CD4-positive, alpha-beta memory T cell (primary cell): ENCODE results near the gene RALBP1. TPM values are rescaled to one million over a fixed set of nuclear protein-coding genes. Genes with fewer than 3 reads are reported as not detected.

ENCODE experiments used
- CTCF ChIA-PET: fragments of 350-600 bp; sonication (Branson Sonifier 250); formaldehyde crosslinking; loops from one replicate; lab custom pipeline; 2021; ENCODE audit warnings: inconsistent platforms; ENCODE audit not compliant: partially characterized antibody; lab: Charles Lee
- POLR2A ChIA-PET: fragments of 350-600 bp; sonication (Branson Sonifier 250); formaldehyde crosslinking; loops from one replicate; lab custom pipeline; 2021; ENCODE audit not compliant: partially characterized antibody; lab: Charles Lee
- DNase-seq, 5 donors: peaks; one replicate each; pipeline versions ENCODE4 v3.0.0 to v3.0.0-alpha.2; 2020 to 2022; ENCODE audit warnings: mixed read lengths in 1 of 5
- H3K27ac ChIP-seq: one replicate; pipeline ENCODE4 v1.7.0; 2013; ENCODE audit warnings: low read depth, low read length
- H3K27me3 ChIP-seq: 2 replicates; pipeline ENCODE4 v1.7.0; 2013; ENCODE audit warnings: mild to moderate bottlenecking, low read length, moderate library complexity; ENCODE audit not compliant: insufficient read depth
- H3K36me3 ChIP-seq: 2 replicates; pipeline ENCODE4 v1.7.0; 2013; ENCODE audit warnings: mild to moderate bottlenecking, low read length, moderate library complexity; ENCODE audit not compliant: insufficient read depth
- H3K4me1 ChIP-seq: 2 replicates; pipeline ENCODE4 v1.7.0; 2013; ENCODE audit warnings: mild to moderate bottlenecking, low read length, moderate library complexity; ENCODE audit not compliant: insufficient read depth
- H3K4me3 ChIP-seq, 2 donors: one replicate each; pipeline ENCODE4 v1.7.0; 2013; ENCODE audit warnings: low read length in 2 of 2, mild to moderate bottlenecking in 1 of 2
- H3K9me3 ChIP-seq, 2 donors: one replicate each; pipeline ENCODE4 v1.7.0; 2013; ENCODE audit warnings: low read length in 2 of 2, control low read depth in 1 of 2; ENCODE audit not compliant: control insufficient read depth in 1 of 2
- H3K27ac Mint-ChIP-seq, 7 donors: one replicate each; pipeline ENCODE4 v1.8.0; 2020 to 2021; ENCODE audit warnings: mixed read lengths in 7 of 7, mild to moderate bottlenecking in 6 of 7, inconsistent platforms in 3 of 7, moderate library complexity in 3 of 7
- H3K27me3 Mint-ChIP-seq, 2 donors: one replicate each; pipeline ENCODE4 v1.8.0; 2020 to 2021; ENCODE audit warnings: mixed read lengths in 2 of 2
- H3K36me3 Mint-ChIP-seq, 2 donors: one replicate each; pipeline ENCODE4 v1.8.0; 2020 to 2021; ENCODE audit warnings: mixed read lengths in 2 of 2, inconsistent platforms in 1 of 2, mild to moderate bottlenecking in 1 of 2
- H3K4me1 Mint-ChIP-seq, 4 donors: one replicate each; pipeline ENCODE4 v1.8.0; 2020 to 2021; ENCODE audit warnings: mixed read lengths in 4 of 4, mild to moderate bottlenecking in 1 of 4
- H3K4me3 Mint-ChIP-seq, 8 donors: one replicate each; pipeline ENCODE4 v1.8.0; 2020 to 2021; ENCODE audit warnings: mixed read lengths in 8 of 8, mild to moderate bottlenecking in 7 of 8, moderate library complexity in 6 of 8, inconsistent platforms in 3 of 8
- H3K9me3 Mint-ChIP-seq, 8 donors: one replicate each; pipeline ENCODE4 v1.8.0; 2020 to 2021; ENCODE audit warnings: mixed read lengths in 8 of 8, mild to moderate bottlenecking in 5 of 8, inconsistent platforms in 3 of 8, moderate library complexity in 1 of 8
- intact Hi-C: fragments of 100-400 bp; cut with micrococcal nuclease; formaldehyde crosslinking; loops from one replicate; pipeline ENCODE4 v1.15.1; 2023
- polyA plus RNA-seq, 2 donors: library from polyadenylated mRNA; unstranded; fragments of 300-500 nt; fragmentation: Illumina TruSeq; gene quantifications; one replicate each; pipeline ENCODE4 v1.2.3, GENCODE V29; 2021
- total RNA-seq, 2 experiments: library from RNA; stranded (reverse); gene quantifications; one replicate each; pipeline ENCODE4 v1.2.3, GENCODE V29; 2021

The RALBP1 gene
- total and polyA plus RNA-seq, 4 experiments from 2014 or later = 33.9 to 49.9 (median 46.9) TPM

DNA sequence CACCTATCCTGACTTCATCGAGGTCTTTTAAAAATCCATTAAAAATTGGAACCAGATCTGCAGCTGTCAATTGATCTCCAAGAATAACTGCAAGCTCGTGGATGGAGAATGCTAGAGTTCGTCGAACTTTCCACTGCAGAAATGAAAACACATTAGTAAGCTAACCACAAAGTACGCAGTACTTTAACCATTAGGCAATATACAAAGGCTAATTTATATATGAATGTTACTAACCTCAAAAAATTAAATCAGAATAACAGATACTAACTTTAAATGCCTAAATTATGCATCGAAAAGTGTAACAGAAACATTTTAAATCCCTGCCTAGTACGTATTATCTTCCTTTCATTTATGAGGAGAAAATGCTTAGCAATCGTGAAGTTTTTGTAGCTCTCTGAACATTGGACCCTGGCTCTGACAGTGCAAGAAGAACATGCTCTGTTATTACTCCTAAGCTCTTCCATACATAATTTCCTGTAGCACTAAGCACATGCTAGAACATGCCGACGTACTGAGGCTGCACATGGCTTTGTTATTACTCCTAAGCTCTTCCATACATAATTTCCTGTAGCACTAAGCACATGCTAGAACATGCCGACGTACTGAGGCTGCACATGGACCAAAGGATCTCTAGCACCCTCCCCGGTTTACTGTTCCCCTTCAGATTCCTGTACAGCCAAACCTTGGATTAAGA is 82.1 kb downstream of the RALBP1 start:
- no peak for DNase-seq
- H3K27ac Mint-ChIP-seq = no peak overlapping the region
- H3K36me3 Mint-ChIP-seq = peaks cover 69 to 80% of the 10 kb centered on the region in 2 donors

DNA sequence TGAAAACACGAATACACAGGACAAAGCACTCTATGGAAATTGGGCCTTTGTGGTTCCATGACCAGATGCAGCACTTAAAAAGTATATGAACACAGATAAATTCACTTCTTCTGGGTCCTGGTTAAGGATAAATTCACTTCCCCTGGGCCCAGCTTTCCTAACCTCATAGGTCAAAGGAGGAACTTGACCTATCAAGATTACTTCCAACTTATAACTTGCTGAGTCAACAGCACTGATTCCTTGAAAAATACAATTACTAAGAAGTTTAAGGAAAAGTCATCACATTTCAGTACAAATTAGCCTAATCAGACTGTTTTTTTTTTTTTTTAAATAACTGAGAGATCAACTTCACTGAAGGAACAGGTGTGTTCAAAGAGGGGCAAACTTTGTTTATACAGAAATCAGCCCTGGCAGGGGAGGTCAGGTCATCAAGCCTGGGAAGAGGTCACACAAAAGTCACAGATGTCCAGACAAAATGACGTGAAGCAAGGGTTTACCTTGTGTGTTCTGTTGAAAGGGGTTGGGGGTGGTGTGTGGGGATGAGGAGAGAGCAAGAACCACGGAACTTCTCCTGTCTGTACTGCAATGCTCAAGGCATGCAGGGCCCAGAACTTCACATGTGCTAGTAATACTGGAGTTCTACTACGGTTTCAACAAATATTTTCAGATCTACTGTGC is 83.2 kb downstream of the RALBP1 start:
- Histone ChIP-seq H3K9me3 (no peaks in the 10 kb centered on the region), H3K27ac (no peak overlapping the region), H3K27me3 (no peaks in the 10 kb centered on the region), H3K4me1 (no peaks in the 10 kb centered on the region), H3K36me3 (peaks cover 30% of the 10 kb centered on the region), H3K4me3 (no peak overlapping the region)
- Mint-ChIP-seq H3K36me3 (peaks cover 69 to 81% of the 10 kb centered on the region in 2 donors), H3K4me3 (no peak overlapping the region), H3K27me3 (no peaks in the 10 kb centered on the region), H3K27ac (peak overlapping the region in 3 of 7 donors; percentile 6 to 85 (median 62)), H3K4me1 (peaks cover 0 to 2% (median 0%) of the 10 kb centered on the region in 4 donors), H3K9me3 (peaks cover 0 to 2% (median 0%) of the 10 kb centered on the region in 8 donors)
- intact Hi-C loops = no loop called here
- ChIA-PET CTCF (no interaction called here), POLR2A (no interaction called here)
- DNase-seq = no peak

More for the DNA sequence above, 82.1 kb downstream of the RALBP1 start:
- H3K27me3 ChIP-seq = no peaks in the 10 kb centered on the region
- Mint-ChIP-seq H3K27me3 (no peaks in the 10 kb centered on the region), H3K9me3 (peaks cover 0 to 3% (median 0%) of the 10 kb centered on the region in 8 donors), H3K4me1 (peaks cover 0 to 2% (median 0%) of the 10 kb centered on the region in 4 donors), H3K4me3 (no peak overlapping the region)
- no peaks in the 10 kb centered on the region for H3K9me3 ChIP-seq
- POLR2A ChIA-PET = no interaction called here
- CTCF ChIA-PET = no interaction called here
- H3K27ac ChIP-seq = no peak overlapping the region
- intact Hi-C loops = no loop called here
- H3K4me1 ChIP-seq = no peaks in the 10 kb centered on the region
- H3K4me3 ChIP-seq = no peak overlapping the region
- peaks cover 31% of the 10 kb centered on the region for H3K36me3 ChIP-seq

DNA sequence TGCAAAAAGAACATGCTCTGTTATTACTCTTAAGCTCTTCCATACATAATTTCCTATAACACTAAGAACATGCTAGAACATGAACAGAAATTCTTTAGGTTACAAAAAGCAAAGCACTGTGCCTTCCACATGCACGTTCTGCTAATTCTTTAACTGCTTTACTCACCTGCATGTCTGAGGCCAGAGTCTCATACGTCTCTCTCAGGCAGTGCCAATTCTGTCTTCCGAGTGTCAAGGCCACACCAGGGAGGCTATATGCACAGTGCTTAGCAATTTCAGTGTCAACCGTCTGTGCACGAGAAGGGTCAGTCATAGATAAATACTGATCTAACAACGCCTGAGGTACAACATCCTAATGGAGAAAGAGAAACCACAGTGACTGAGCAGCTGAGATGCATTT is 83.9 kb downstream of the RALBP1 start:
- Mint-ChIP-seq H3K4me3 (no peak overlapping the region), H3K27ac (no peak overlapping the region), H3K27me3 (no peaks in the 10 kb centered on the region), H3K9me3 (no peaks in the 10 kb centered on the region), H3K4me1 (peaks cover 0 to 2% (median 0%) of the 10 kb centered on the region in 4 donors), H3K36me3 (peaks cover 72 to 82% of the 10 kb centered on the region in 2 donors)
- ChIA-PET POLR2A (no interaction called here), CTCF (no interaction called here)
- intact Hi-C loops = no loop called here
- DNase-seq = no peak
- Histone ChIP-seq H3K9me3 (no peaks in the 10 kb centered on the region), H3K4me1 (no peaks in the 10 kb centered on the region), H3K27ac (no peak overlapping the region), H3K27me3 (no peaks in the 10 kb centered on the region), H3K36me3 (peaks cover 32% of the 10 kb centered on the region), H3K4me3 (no peak overlapping the region)

DNA sequence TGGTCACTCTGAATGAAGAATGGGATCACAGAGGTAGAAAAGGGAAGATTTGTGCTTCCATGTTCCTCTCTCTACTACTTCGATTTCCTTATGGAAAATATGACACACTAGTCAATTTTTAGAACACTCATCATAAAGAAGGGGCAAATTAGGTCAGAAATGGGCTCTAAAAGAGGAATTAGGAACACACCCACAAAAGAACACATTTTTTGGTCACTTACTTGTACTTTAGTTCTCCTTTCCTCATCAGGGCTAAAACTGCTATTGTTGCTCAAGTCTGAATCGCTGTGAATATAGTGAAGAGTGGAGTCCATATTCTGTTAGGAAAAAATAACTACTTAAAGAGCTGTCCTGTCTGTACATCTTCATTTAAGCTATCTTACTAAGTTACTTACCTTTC is 86.4 kb downstream of the RALBP1 start:
- POLR2A ChIA-PET = interaction anchor here (1.2 kb wide), 1 partner anchor 51 kb away, joined by 3 read pairs; no protein-coding TSS in a partner anchor
- Mint-ChIP-seq H3K36me3 (peaks cover 58 to 78% of the 10 kb centered on the region in 2 donors), H3K9me3 (no peaks in the 10 kb centered on the region), H3K4me1 (peaks cover 0 to 2% (median 0%) of the 10 kb centered on the region in 4 donors), H3K27me3 (no peaks in the 10 kb centered on the region), H3K4me3 (no peak overlapping the region), H3K27ac (no peak overlapping the region)
- no peak for DNase-seq
- peaks cover 26% of the 10 kb centered on the region for H3K36me3 ChIP-seq
- no peak overlapping the region for H3K27ac ChIP-seq
- no peaks in the 10 kb centered on the region for H3K9me3 ChIP-seq
- no peaks in the 10 kb centered on the region for H3K4me1 ChIP-seq
- CTCF ChIA-PET = no interaction called here
- H3K4me3 ChIP-seq = no peak overlapping the region
- intact Hi-C loops = no loop called here
- no peaks in the 10 kb centered on the region for H3K27me3 ChIP-seq

DNA sequence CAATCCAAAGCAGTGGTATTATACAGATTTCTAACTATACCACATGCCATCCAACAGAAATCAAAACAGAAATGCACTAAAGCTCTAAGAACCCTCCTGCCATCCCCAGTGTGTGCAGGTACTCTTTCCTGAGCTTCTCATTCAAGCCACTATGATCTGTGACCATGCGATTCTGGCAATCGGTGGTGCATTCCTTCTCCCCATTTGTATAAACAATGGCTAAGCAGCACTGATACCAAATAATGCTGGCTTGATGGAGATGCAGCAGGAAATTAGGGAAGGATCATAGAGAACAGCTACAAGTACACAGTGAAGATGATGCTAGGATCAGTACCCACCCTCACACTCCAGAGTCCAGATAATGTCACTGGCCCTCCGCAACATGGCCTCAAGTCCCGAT is 87.3 kb downstream of the RALBP1 start:
- Mint-ChIP-seq H3K4me3 (no peak overlapping the region), H3K27me3 (no peaks in the 10 kb centered on the region), H3K9me3 (no peaks in the 10 kb centered on the region), H3K36me3 (peaks cover 58 to 75% of the 10 kb centered on the region in 2 donors), H3K27ac (peak overlapping the region in 3 of 7 donors; percentile 13 to 39 (median 20)), H3K4me1 (peaks cover 0 to 2% (median 0%) of the 10 kb centered on the region in 4 donors)
- Histone ChIP-seq H3K4me3 (no peak overlapping the region), H3K27ac (no peak overlapping the region), H3K27me3 (no peaks in the 10 kb centered on the region), H3K36me3 (peaks cover 21% of the 10 kb centered on the region), H3K9me3 (no peaks in the 10 kb centered on the region), H3K4me1 (no peaks in the 10 kb centered on the region)
- DNase-seq = no peak
- intact Hi-C loops = no loop called here
- ChIA-PET CTCF (no interaction called here), POLR2A (no interaction called here)

DNA sequence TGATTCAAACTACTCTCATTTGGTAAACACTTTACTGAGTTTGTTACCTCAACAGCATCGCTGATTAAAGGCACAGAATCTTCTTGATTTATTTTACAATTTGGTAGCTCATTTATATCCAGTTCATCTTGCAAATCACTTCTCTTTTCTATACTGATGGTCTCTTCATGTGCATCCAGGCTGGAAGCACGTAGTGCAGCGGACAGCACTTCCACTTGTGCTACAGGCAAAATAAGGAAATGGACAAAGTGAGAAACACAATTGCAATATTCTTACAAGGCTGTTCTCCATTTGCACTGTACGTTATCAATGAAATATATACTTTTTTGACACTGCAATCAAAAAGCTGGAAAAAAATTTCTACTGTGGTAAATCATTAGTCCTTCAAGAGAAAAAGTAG is 88.0 kb downstream of the RALBP1 start:
- Histone ChIP-seq H3K9me3 (no peaks in the 10 kb centered on the region), H3K36me3 (peaks cover 21% of the 10 kb centered on the region), H3K27me3 (no peaks in the 10 kb centered on the region), H3K4me1 (no peaks in the 10 kb centered on the region), H3K4me3 (no peak overlapping the region), H3K27ac (no peak overlapping the region)
- no peak for DNase-seq
- Mint-ChIP-seq H3K27me3 (no peaks in the 10 kb centered on the region), H3K27ac (peak overlapping the region in 1 of 7 donors; percentile 26), H3K4me3 (no peak overlapping the region), H3K4me1 (peaks cover 0 to 2% (median 0%) of the 10 kb centered on the region in 4 donors), H3K36me3 (peaks cover 52 to 75% of the 10 kb centered on the region in 2 donors), H3K9me3 (no peaks in the 10 kb centered on the region)
- intact Hi-C loops = no loop called here
- ChIA-PET POLR2A (no interaction called here), CTCF (no interaction called here)

DNA sequence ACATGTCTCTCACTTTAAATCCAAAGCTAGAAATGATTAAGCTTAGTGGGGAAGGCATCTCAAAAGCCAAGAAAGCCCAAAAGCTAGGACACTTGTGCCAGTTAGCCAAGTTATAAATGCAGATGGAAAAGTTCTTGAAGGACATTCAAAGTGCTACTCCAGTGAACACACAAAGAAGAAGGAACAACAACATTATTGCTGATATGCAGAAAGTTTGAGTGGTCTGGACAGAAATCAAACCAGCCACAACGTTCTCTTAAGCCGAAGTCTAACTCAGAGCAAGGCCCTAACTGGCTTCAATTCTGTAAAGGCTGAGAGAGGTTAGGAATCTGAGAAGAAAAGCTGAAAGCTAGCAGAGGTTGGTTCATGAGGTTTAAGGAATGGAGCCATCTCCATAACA is 90.1 kb downstream of the RALBP1 start:
- peak overlapping the region in 4 of 7 donors; percentile 6 to 25 (median 12) for H3K27ac Mint-ChIP-seq
- Histone ChIP-seq H3K9me3 (no peaks in the 10 kb centered on the region), H3K27me3 (no peaks in the 10 kb centered on the region), H3K36me3 (peaks cover 21% of the 10 kb centered on the region), H3K4me1 (no peaks in the 10 kb centered on the region), H3K27ac (no peak overlapping the region), H3K4me3 (no peak overlapping the region)
- peaks cover 47 to 70% of the 10 kb centered on the region in 2 donors for H3K36me3 Mint-ChIP-seq
- H3K27me3 Mint-ChIP-seq = no peaks in the 10 kb centered on the region
- intact Hi-C loops = no loop called here
- DNase-seq = no peak
- ChIA-PET CTCF (interaction anchor here (0.6 to 1.2 kb wide), 2 partner anchors 49 to 488 kb away, joined by 3 to 4 read pairs; no protein-coding TSS in a partner anchor), POLR2A (no interaction called here)
- peaks cover 0 to 2% (median 0%) of the 10 kb centered on the region in 4 donors for H3K4me1 Mint-ChIP-seq
- H3K4me3 Mint-ChIP-seq = no peak overlapping the region
- H3K9me3 Mint-ChIP-seq = no peaks in the 10 kb centered on the region
